Bone marrow (tissue), 2 donors: Measurements from ENCODE around the gene GRIK5.
A peak's percentile ranks its signal among the peaks of the same experiment; 100 is the strongest.

Experiments used
- DNase-seq, 2 donors: peaks; one replicate each; lab custom pipeline; 2025; lab: John Stamatoyannopoulos, UW

The GRIK5 gene

GRCh38 chr19:42076380-42076944 lies 6.5 kb upstream of the GRIK5 start:
- DNase-seq, result no peak

DNA sequence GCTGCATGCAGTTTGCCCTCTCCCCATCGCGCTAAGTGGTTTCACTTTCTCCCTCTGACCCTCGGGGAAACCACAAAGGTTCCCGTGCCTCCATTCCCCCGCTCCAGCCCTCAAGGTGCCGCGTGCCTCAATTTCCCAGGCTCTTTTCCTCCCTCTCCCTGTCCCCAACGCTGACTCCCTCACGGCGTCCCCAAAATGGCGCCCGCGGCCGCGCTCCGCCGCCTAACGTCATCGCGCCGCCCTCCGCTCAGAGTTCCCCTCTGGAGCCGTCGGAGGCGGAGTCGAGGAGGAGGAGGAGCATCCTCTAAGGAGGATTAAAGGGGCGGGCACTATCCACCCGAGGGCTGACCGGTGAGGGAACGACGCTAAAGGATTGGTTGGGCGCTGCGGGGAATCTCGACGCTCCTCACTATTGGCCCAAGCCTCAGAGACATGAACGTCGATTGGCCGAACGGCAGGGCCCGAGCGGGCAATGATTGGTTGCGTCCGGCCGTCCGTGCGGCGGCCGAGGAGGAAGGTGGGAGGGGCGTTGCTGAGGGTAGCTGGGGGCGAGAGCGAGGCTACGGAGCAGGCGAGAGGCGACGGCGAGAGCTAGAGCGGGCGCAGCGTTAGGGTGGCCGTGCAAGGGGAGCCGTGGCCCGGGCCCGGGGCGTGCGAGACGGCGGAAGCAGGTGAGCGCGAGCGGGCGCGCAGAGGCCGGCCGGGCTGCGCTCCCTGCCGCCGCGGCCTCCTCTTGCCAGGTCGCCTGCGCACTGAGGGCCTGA lies 5.8 kb upstream of the GRIK5 start, which contains the start of gene ZNF574:
ZNF574 (plus strand) TSS at position 551 of the 764 bp plus-strand sequence. CDS start 2,441 bp downstream, outside the sequence.
- peak; percentile 98 to 99 for DNase-seq

DNA sequence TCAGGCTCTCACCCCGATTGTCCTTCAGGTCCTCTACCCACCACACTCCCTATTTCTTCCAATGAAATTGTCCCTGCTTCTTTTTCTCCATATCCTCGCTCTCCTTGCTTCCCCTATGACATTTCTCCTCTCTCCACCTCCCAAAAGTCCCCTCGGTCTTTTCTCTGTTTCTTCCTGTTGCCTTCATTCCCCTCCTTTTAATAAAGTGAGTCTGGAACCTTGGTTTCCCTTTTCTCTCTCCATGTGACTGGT lies 5.3 kb upstream of the GRIK5 start:
- DNase-seq, result no peak

GRCh38 chr19:42074513-42075363 lies 4.7 kb upstream of the GRIK5 start:
- no peak for DNase-seq

- no peak for DNase-seq
These were observed 1.2 kb upstream of the GRIK5 start for GRCh38 chr19:42071247-42071646.

- peak in 1 of 2 donors; percentile 11 for DNase-seq
These were observed 1.0 kb downstream of the GRIK5 start for GRCh38 chr19:42068756-42069571.

GRCh38 chr19:42068361-42068755 lies 1.6 kb downstream of the GRIK5 start:
- no peak for DNase-seq

- DNase-seq, result no peak
These were observed 2.6 kb downstream of the GRIK5 start for GRCh38 chr19:42067315-42067888.

DNA sequence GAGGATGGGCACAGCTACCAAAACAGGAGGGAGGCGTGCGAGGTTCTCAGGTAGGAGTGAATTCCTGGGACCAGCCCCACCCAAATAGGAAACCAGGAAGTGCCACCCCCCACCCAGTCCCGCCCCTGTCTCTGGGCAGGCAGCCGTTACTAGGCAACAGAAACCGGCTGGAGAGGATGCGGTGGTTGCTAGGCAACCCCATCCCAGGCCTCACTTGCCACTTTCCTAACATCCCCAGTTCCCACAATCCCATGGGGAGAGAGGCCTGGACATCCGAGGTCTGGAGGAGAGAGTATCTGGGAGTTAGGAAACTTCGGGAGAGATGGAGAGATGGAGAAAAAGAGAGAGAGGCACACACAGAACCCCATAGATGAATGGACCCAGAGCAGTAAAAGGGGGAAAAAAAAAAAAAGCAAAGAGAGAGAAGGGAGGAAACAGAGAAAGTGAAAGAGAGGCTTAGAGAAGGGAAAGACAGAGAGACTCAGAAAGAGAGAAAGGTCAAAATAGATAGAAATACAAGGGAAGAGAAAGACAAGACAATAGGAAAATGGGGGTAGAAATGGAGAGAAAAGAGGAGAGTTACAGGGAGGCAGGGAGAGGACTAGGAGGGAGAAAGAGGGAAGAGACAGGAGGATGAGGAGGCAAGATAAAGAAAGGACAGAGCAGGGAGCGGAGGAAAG lies 3.8 kb downstream of the GRIK5 start:
- no peak for DNase-seq

DNA sequence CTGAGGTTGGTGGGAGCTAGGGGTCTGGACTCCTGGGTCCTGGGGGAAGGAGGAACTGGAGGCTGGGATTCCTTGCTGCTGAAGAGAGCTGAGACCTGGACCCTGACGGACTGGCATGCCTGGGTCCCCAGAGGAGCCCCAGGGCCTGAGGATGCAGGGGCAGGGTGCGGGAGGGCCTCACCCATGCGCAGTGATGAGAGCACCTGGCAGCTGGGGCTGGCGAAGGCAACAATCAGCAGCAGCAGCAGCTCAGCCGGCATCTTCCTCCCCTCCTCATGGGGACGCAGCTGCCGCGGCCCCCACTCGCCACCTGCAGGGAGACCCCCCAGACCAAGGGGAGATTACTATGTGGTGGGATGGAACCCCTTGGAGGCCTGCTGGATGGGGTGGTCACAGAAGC lies 4.5 kb downstream of the GRIK5 start:
- DNase-seq, result no peak

DNA sequence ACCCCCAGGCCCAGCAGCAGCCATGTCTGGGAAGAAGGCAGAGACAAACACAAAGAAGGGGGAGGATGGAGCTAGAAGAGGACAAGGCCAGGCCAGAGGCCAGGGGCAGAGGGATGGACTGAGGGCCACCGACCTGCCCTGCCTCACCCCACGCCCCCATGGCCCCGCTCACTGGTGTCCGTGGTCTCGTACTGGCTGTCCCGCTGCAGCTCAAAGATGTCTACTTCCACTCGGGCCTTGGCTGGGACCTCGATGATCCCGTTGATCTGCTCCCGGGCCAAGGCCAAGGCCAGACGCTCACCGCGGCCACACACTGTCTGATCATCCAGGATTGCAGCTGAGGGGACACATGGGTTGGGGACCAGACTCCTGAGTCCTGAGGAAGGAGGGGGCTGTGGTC lies 5.0 kb downstream of the GRIK5 start:
- no peak for DNase-seq

DNA sequence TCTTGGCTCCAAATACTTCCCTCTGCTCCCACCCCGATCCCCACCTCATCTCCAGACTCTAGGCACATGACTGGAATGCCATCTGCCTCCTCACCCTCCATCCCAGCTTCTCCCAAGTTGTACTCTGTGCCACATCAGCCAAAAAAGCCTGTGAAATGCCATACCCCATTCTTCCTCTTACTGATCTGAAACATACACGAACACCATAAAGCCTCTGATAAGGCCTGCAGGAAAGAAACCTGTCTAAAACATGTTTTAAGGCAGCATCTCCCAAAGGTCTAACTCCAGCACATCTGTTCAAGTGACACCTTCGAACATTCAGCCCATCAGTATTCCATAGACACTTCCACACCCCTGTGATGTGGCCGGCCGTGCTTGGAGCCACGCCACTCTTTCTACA lies 5.6 kb downstream of the GRIK5 start:
- DNase-seq, result no peak

GRCh38 chr19:42062381-42062780 lies 7.6 kb downstream of the GRIK5 start:
- DNase-seq, result no peak

GRCh38 chr19:42060117-42060516 lies 9.9 kb downstream of the GRIK5 start:
- no peak for DNase-seq

- no peak for DNase-seq
These were observed 10.8 kb downstream of the GRIK5 start for GRCh38 chr19:42059196-42059595.

GRCh38 chr19:42057846-42058245 lies 12.2 kb downstream of the GRIK5 start:
- DNase-seq, result no peak

- no peak for DNase-seq
These were observed 15.8 kb downstream of the GRIK5 start for GRCh38 chr19:42054205-42054604.

GRCh38 chr19:42053037-42053935 lies 16.7 kb downstream of the GRIK5 start:
- no peak for DNase-seq

DNA sequence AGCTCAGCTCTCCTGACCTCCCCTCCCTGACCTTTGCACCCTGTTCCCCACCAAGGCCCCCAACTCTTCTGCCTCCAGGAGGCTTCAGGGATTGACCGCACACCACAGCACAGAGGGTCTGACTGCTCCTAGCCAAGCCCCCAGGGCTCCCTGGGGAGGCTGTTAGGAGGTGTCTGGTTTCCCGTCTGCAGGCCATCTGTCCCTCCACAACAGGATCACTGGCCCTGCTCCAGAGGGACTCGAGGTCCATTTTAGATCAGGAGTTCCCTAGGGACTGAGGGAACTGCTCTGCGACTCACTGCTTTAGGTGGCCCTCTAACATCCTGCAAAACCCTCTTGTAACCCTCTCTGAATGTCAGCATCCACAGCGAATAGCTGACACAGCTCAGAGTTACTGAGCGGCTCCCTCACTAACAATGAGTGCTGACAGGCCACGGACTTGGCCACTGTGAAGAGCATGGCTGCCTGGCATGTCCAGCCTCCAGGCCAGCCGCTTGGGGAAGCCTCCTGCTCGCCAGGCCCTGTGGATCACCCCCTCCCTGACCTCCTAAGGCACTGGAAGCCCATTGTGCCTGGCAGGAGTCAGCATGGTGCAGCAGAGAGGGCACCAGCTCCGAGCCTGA lies 17.7 kb downstream of the GRIK5 start:
- DNase-seq, result no peak
